Chondrocyte (in vitro differentiated cells): Measurements from ENCODE around the gene TAF5. TPM values are rescaled to one million over a fixed set of nuclear protein-coding genes. Genes with fewer than 3 reads are reported as not detected.
A peak's percentile ranks its signal among the peaks of the same experiment; 100 is the strongest.
"Not testable (repeated sequence)": the region's sequence is repeated elsewhere in the genome, so short reads cannot be mapped to it uniquely, and the experiment has no call there.

Experiments
- DNase-seq: peaks from one replicate; pipeline ENCODE4 v3.0.0; 2021; ENCODE audit warnings: mixed read lengths, low spot score
- H3K27ac Mint-ChIP-seq: one replicate; pipeline ENCODE4 v1.8.0; 2021; ENCODE audit warnings: mild to moderate bottlenecking, moderate library complexity, mixed read lengths; ENCODE audit not compliant: unreplicated experiment
- H3K27me3 Mint-ChIP-seq: 2 replicates; pipeline ENCODE4 v1.8.0; 2021; ENCODE audit warnings: low read depth, mixed read lengths
- H3K36me3 Mint-ChIP-seq: 2 replicates; pipeline ENCODE4 v1.8.0; 2021; ENCODE audit warnings: low read depth, mixed read lengths
- H3K4me1 Mint-ChIP-seq: 2 replicates; pipeline ENCODE4 v1.8.0; 2021; ENCODE audit warnings: low read depth, mild to moderate bottlenecking, mixed read lengths
- H3K4me3 Mint-ChIP-seq: one replicate; pipeline ENCODE4 v1.8.0; 2021; ENCODE audit warnings: mild to moderate bottlenecking, moderate library complexity, mixed read lengths; ENCODE audit not compliant: unreplicated experiment
- H3K9me3 Mint-ChIP-seq: 2 replicates; pipeline ENCODE4 v1.8.0; 2021; ENCODE audit warnings: low read depth, mixed read lengths
- CTCF ChIP-seq: fragments of 200-600 bp; sonication (generic); IDR thresholded peaks from 2 replicates; pipeline ENCODE4 v1.5.0; 2021; ENCODE audit warnings: antibody characterized with exemption, mild to moderate bottlenecking, moderate library complexity
- total RNA-seq: library from RNA; stranded (reverse); gene quantifications from 3 replicates; pipeline ENCODE4 v1.2.1, GENCODE V29; 2021

TAF5 gene
- total RNA-seq, 1 donor from 2014 or later: 3.1 TPM

GRCh38 chr10:103350175-103350516, 17.6 kb upstream of the TAF5 start:
- no peak for DNase-seq
- Mint-ChIP-seq H3K9me3 (no peaks in the 10 kb centered on the region), H3K4me1 (peaks cover 11% of the 10 kb centered on the region), H3K36me3 (peaks cover 3% of the 10 kb centered on the region), H3K27ac (peak overlapping the region; percentile 73), H3K4me3 (peak overlapping the region; percentile 95), H3K27me3 (no peaks in the 10 kb centered on the region)
- no peak for TF ChIP-seq CTCF

- peak; percentile 42 for TF ChIP-seq CTCF
- peak; percentile 92 for DNase-seq
- no peaks in the 10 kb centered on the region for H3K27me3 Mint-ChIP-seq
- peaks cover 2% of the 10 kb centered on the region for H3K36me3 Mint-ChIP-seq
- H3K9me3 Mint-ChIP-seq: no peaks in the 10 kb centered on the region
- peak within 1 kb of the TSS; percentile 95 for H3K4me3 Mint-ChIP-seq
- peak within 1 kb of the TSS; percentile 94 for H3K27ac Mint-ChIP-seq
- H3K4me1 Mint-ChIP-seq: peaks cover 11% of the 10 kb centered on the region
Measured at GRCh38 chr10:103350517-103351260, 17.1 kb upstream of the TAF5 start, which contains the start of gene PCGF6. TSS of gene PCGF6 (minus strand) at chr10:103351140. CDS start at chr10:103351066, 74 bp downstream.

GRCh38 chr10:103353281-103353680, 14.5 kb upstream of the TAF5 start:
- no peaks in the 10 kb centered on the region for H3K27me3 Mint-ChIP-seq
- H3K9me3 Mint-ChIP-seq: no peaks in the 10 kb centered on the region
- no peaks in the 10 kb centered on the region for H3K36me3 Mint-ChIP-seq
- no peak for DNase-seq
- H3K4me1 Mint-ChIP-seq: peaks cover 11% of the 10 kb centered on the region
- TF ChIP-seq CTCF: peak; percentile 14
- H3K27ac Mint-ChIP-seq: no peak overlapping the region
- H3K4me3 Mint-ChIP-seq: no peak overlapping the region

- H3K27me3 Mint-ChIP-seq, DNase-seq, H3K27ac Mint-ChIP-seq, H3K36me3 Mint-ChIP-seq, H3K4me3 Mint-ChIP-seq, H3K4me1 Mint-ChIP-seq, H3K9me3 Mint-ChIP-seq: not testable (repeated sequence)
Measured at GRCh38 chr10:103354567-103354966, 13.2 kb upstream of the TAF5 start.

GRCh38 chr10:103355906-103356599, 11.7 kb upstream of the TAF5 start:
- no peaks in the 10 kb centered on the region for H3K27me3 Mint-ChIP-seq
- no peak overlapping the region for H3K4me3 Mint-ChIP-seq
- no peak for TF ChIP-seq CTCF
- H3K36me3 Mint-ChIP-seq: no peaks in the 10 kb centered on the region
- peaks cover 3% of the 10 kb centered on the region for H3K4me1 Mint-ChIP-seq
- H3K27ac Mint-ChIP-seq: no peak overlapping the region
- H3K9me3 Mint-ChIP-seq: no peaks in the 10 kb centered on the region
- DNase-seq: no peak

- not testable (repeated sequence) for H3K27ac Mint-ChIP-seq, H3K36me3 Mint-ChIP-seq, H3K9me3 Mint-ChIP-seq, H3K4me3 Mint-ChIP-seq, H3K27me3 Mint-ChIP-seq, H3K4me1 Mint-ChIP-seq, DNase-seq
Measured at GRCh38 chr10:103359493-103359892, 8.3 kb upstream of the TAF5 start.

GRCh38 chr10:103360791-103361190, 7.0 kb upstream of the TAF5 start:
- H3K27me3 Mint-ChIP-seq, H3K4me3 Mint-ChIP-seq, H3K9me3 Mint-ChIP-seq, H3K4me1 Mint-ChIP-seq, H3K36me3 Mint-ChIP-seq, H3K27ac Mint-ChIP-seq: not testable (repeated sequence)
- peak; percentile 19 for DNase-seq
